GM23338 (cell line): ENCODE data around the gene SRRM2.

Experiments used
- CREB1 ChIP-seq: fragments of 250-450 bp; sonication (Bioruptor Pico); IDR thresholded peaks from 2 replicates; pipeline ENCODE4 v1.5.0; 2020; ENCODE audit warnings: low read depth, mild to moderate bottlenecking, moderate library complexity
- EZH2 ChIP-seq: fragments of 200-600 bp; sonication (generic); IDR thresholded peaks from one replicate; pipeline ENCODE4 v1.8.0; 2017; ENCODE audit warnings: antibody characterized with exemption, mild to moderate bottlenecking, low read depth; ENCODE audit not compliant: unreplicated experiment
- EZH2phosphoT487 ChIP-seq: fragments of 200-600 bp; sonication (generic); IDR thresholded peaks from one replicate; pipeline ENCODE4 v1.8.1; 2018; ENCODE audit warnings: antibody characterized with exemption; ENCODE audit not compliant: unreplicated experiment
- JUNB ChIP-seq: IDR thresholded peaks from one replicate; pipeline ENCODE4 v1.6.1; 2016; ENCODE audit warnings: antibody characterized with exemption; ENCODE audit not compliant: unreplicated experiment
- NANOG ChIP-seq: IDR thresholded peaks from 2 replicates; pipeline ENCODE4 v1.6.1; 2016; ENCODE audit warnings: antibody characterized with exemption, borderline replicate concordance
- POLR2AphosphoS5 ChIP-seq: IDR thresholded peaks from 2 replicates; pipeline ENCODE4 v1.6.1; 2016; ENCODE audit warnings: antibody characterized with exemption, low read depth
- ZNF114 ChIP-seq: fragments of 250-450 bp; sonication (Bioruptor Pico); IDR thresholded peaks from 2 replicates; pipeline ENCODE4 v1.5.0; 2020; ENCODE audit warnings: mild to moderate bottlenecking, moderate library complexity
- ZNF331 ChIP-seq: fragments of 250-450 bp; sonication (Bioruptor Pico); IDR thresholded peaks from 2 replicates; pipeline ENCODE4 v1.5.0; 2020; ENCODE audit warnings: low read depth, mild to moderate bottlenecking, moderate library complexity
- TF ChIP-seq, protein P1 (sequence below), 2 experiments: fragments of 200-600 bp in 1 of 2; sonication (generic) in 1 of 2; conservative IDR thresholded peaks; 2 replicates each; pipeline versions ENCODE4 v1.5.1 to v1.6.1; 2016 to 2017; ENCODE audit warnings: antibody characterized with exemption in 2 of 2, low read depth in 2 of 2, mild to moderate bottlenecking in 2 of 2, moderate library complexity in 1 of 2
- TF ChIP-seq, protein P2 (sequence below): IDR thresholded peaks from one replicate; pipeline ENCODE4 v1.6.1; 2018; ENCODE audit warnings: antibody characterized with exemption; ENCODE audit not compliant: unreplicated experiment

DNA sequence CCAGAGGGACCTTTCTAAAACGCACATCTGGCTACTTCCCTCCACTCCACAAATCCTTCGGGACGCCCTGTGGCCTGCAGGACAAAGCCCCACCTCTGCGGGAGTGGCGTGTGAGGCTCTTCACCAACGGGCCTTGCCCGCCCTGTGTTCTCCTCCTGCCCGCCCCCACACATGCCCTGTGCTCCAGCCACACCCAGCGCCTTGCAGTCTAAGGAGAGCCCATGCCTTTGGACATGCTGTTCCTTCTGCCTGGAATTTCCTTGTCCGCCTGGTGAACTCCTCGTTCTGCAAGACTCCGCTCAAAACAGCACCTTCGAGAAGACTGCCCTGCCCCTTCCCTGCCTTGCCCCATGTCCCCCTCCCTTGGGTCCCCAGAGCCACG is 17.2 kb downstream of the SRRM2 start:
- TF ChIP-seq, protein P1, sequence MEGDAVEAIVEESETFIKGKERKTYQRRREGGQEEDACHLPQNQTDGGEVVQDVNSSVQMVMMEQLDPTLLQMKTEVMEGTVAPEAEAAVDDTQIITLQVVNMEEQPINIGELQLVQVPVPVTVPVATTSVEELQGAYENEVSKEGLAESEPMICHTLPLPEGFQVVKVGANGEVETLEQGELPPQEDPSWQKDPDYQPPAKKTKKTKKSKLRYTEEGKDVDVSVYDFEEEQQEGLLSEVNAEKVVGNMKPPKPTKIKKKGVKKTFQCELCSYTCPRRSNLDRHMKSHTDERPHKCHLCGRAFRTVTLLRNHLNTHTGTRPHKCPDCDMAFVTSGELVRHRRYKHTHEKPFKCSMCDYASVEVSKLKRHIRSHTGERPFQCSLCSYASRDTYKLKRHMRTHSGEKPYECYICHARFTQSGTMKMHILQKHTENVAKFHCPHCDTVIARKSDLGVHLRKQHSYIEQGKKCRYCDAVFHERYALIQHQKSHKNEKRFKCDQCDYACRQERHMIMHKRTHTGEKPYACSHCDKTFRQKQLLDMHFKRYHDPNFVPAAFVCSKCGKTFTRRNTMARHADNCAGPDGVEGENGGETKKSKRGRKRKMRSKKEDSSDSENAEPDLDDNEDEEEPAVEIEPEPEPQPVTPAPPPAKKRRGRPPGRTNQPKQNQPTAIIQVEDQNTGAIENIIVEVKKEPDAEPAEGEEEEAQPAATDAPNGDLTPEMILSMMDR (conservative IDR thresholded peaks at IDR 0.05; ENCODE audit: low read depth in 2 of 2): no peak
- TF ChIP-seq EZH2: no peak
- no peak for TF ChIP-seq POLR2AphosphoS5
- TF ChIP-seq, protein P2, sequence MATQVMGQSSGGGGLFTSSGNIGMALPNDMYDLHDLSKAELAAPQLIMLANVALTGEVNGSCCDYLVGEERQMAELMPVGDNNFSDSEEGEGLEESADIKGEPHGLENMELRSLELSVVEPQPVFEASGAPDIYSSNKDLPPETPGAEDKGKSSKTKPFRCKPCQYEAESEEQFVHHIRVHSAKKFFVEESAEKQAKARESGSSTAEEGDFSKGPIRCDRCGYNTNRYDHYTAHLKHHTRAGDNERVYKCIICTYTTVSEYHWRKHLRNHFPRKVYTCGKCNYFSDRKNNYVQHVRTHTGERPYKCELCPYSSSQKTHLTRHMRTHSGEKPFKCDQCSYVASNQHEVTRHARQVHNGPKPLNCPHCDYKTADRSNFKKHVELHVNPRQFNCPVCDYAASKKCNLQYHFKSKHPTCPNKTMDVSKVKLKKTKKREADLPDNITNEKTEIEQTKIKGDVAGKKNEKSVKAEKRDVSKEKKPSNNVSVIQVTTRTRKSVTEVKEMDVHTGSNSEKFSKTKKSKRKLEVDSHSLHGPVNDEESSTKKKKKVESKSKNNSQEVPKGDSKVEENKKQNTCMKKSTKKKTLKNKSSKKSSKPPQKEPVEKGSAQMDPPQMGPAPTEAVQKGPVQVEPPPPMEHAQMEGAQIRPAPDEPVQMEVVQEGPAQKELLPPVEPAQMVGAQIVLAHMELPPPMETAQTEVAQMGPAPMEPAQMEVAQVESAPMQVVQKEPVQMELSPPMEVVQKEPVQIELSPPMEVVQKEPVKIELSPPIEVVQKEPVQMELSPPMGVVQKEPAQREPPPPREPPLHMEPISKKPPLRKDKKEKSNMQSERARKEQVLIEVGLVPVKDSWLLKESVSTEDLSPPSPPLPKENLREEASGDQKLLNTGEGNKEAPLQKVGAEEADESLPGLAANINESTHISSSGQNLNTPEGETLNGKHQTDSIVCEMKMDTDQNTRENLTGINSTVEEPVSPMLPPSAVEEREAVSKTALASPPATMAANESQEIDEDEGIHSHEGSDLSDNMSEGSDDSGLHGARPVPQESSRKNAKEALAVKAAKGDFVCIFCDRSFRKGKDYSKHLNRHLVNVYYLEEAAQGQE: no peak
- TF ChIP-seq EZH2phosphoT487: no peak
- TF ChIP-seq ZNF114 (CRISPR knock-in tag): no peak
- TF ChIP-seq JUNB: no peak
- no peak for TF ChIP-seq ZNF331 (CRISPR knock-in tag)
- no peak for TF ChIP-seq CREB1
- TF ChIP-seq NANOG: no peak
